Measurements from ENCODE around the gene WIPF1.

Gene WIPF1

DNA sequence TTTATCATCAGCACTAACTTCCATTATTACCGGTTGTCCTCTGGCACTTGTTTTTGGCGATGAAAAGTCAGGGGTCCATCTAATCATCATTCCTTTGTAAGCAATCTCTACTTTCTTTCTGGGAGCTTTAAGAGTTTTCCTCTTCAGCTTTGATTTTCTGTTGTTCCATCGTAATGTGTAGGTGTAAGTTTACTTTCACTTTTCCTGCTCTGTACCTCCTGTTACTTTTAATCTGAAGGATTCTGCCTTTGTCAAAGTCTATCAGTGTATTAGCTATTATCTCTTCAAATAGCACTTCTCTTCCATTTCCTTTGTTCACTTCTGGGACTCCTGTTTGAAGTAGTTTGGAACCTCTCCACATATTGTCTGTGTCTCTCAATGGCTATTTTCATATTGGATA is 85.3 kb downstream of the WIPF1 start:
- H3K79me2 ChIP-seq (ENCODE audit: low read length): no peaks in the 10 kb centered on the region
- no peaks in the 10 kb centered on the region for H4K20me1 ChIP-seq (ENCODE audit: insufficient read depth, low read length)
- no peak overlapping the region for H3K4me3 ChIP-seq (ENCODE audit: low read length)
- H3K27ac ChIP-seq (ENCODE audit: low read length): no peak overlapping the region
- no peak overlapping the region for H2AFZ ChIP-seq (ENCODE audit: low read depth, low read length)
- no peak overlapping the region for H3K9ac ChIP-seq (ENCODE audit: low read length)
- H3K4me2 ChIP-seq (ENCODE audit: low read length): no peak overlapping the region
- H3K36me3 ChIP-seq (replicated peaks; ENCODE audit: low read depth, low read length): peaks cover 9% of the 10 kb centered on the region
- H3K9me3 ChIP-seq (ENCODE audit: insufficient read depth, low read length): peaks cover 28% of the 10 kb centered on the region; the same call in 1 of the 2 replicates
- no peak for TF ChIP-seq EZH2phosphoT487 (IDR thresholded peaks at IDR 0.05; ENCODE audit: low read depth)
- TF ChIP-seq, protein P1, sequence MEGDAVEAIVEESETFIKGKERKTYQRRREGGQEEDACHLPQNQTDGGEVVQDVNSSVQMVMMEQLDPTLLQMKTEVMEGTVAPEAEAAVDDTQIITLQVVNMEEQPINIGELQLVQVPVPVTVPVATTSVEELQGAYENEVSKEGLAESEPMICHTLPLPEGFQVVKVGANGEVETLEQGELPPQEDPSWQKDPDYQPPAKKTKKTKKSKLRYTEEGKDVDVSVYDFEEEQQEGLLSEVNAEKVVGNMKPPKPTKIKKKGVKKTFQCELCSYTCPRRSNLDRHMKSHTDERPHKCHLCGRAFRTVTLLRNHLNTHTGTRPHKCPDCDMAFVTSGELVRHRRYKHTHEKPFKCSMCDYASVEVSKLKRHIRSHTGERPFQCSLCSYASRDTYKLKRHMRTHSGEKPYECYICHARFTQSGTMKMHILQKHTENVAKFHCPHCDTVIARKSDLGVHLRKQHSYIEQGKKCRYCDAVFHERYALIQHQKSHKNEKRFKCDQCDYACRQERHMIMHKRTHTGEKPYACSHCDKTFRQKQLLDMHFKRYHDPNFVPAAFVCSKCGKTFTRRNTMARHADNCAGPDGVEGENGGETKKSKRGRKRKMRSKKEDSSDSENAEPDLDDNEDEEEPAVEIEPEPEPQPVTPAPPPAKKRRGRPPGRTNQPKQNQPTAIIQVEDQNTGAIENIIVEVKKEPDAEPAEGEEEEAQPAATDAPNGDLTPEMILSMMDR (IDR thresholded peaks at IDR 0.05; ENCODE audit: low read depth, low read length): no peak
- H3K4me1 ChIP-seq (ENCODE audit: low read length): peaks cover 10% of the 10 kb centered on the region
- no peaks in the 10 kb centered on the region for H3K27me3 ChIP-seq (ENCODE audit: low read depth, low read length)

DNA sequence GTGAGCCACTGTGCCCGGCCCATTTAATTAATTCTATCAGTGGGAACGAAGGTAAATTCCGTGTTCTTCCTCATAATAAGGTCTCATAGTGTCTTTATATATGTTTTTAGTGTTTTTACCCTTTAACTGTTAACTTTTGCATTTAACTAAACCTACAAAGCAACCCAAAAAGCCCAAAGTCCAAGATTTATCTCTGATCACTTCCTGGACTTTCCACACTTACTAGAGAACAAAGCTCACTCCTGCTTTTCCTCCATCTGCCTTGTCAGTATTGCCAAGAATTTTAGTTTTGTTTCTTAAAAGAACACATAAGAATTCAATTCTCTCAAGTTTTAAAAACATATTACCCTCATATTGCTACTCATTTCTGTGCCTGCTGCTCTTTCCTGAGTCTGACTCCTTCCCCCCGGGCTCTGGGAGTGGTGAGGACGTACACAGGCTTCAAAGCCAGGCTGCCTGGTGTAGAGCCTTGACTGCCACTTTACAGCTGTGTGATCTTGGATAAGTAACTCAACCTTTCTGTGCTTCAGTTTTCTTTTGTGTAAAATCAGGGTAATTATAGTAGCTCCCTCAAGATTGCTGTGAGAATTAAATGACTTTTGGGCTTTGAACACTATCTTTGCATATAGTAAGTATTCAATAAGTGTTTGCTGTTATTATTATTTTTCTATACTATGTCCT is 85.9 kb downstream of the WIPF1 start:
- Histone ChIP-seq H3K4me1 (ENCODE audit: low read length) (peaks cover 6% of the 10 kb centered on the region), H3K9me3 (ENCODE audit: insufficient read depth, low read length) (peaks cover 28% of the 10 kb centered on the region; the same call in 1 of the 2 replicates), H3K27ac (ENCODE audit: low read length) (no peak overlapping the region)

DNA sequence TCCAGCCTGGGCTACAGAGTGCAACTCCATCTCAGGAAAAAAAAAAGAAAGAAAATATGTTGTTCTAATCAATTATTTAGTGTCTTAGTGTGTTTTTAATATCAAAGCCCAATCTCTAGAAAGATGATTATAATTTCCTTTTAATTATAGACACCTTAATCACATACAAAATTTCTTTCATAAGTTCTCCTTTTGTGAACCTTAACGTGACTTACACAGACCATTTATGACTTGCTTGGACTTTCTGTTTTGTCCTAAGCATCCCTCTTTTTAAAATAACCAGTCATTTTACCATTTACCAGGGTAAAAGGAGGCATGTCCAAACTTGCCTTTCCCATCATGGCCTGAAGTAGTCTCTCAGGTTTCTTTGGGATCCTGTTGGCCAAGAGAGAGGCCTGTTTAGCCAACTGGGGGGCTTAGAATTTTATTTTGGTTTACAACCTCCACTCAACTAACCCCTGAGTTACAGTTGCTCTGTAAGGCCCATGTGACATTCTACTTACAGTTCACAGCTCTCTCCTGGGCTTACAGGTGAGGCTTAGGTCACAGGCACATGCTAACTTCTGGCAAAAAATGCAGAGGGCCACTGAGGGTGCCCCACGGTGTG is 86.9 kb downstream of the WIPF1 start:
- Histone ChIP-seq H3K9me3 (ENCODE audit: insufficient read depth, low read length) (peaks cover 28% of the 10 kb centered on the region; the same call in 1 of the 2 replicates), H3K27me3 (ENCODE audit: low read depth, low read length) (no peaks in the 10 kb centered on the region), H3K79me2 (ENCODE audit: low read length) (no peaks in the 10 kb centered on the region), H4K20me1 (ENCODE audit: insufficient read depth, low read length) (no peaks in the 10 kb centered on the region), H3K36me3 (replicated peaks; ENCODE audit: low read depth, low read length) (peaks cover 9% of the 10 kb centered on the region), H3K4me1 (ENCODE audit: low read length) (no peaks in the 10 kb centered on the region), H3K4me2 (ENCODE audit: low read length) (no peak overlapping the region), H2AFZ (ENCODE audit: low read depth, low read length) (no peak overlapping the region), H3K4me3 (ENCODE audit: low read length) (no peak overlapping the region), H3K9ac (ENCODE audit: low read length) (no peak overlapping the region), H3K27ac (ENCODE audit: low read length) (no peak overlapping the region)
- no peak for TF ChIP-seq EZH2phosphoT487 (IDR thresholded peaks at IDR 0.05; ENCODE audit: low read depth)
- TF ChIP-seq, protein P1 (IDR thresholded peaks at IDR 0.05; ENCODE audit: low read depth, low read length): no peak

More for the DNA sequence above, 85.9 kb downstream of the WIPF1 start:
- Histone ChIP-seq H3K27me3 (ENCODE audit: low read depth, low read length) (no peaks in the 10 kb centered on the region), H3K4me3 (ENCODE audit: low read length) (no peak overlapping the region), H3K4me2 (ENCODE audit: low read length) (no peak overlapping the region), H3K79me2 (ENCODE audit: low read length) (no peaks in the 10 kb centered on the region), H2AFZ (ENCODE audit: low read depth, low read length) (no peak overlapping the region), H4K20me1 (ENCODE audit: insufficient read depth, low read length) (no peaks in the 10 kb centered on the region), H3K36me3 (replicated peaks; ENCODE audit: low read depth, low read length) (peaks cover 9% of the 10 kb centered on the region), H3K9ac (ENCODE audit: low read length) (no peak overlapping the region)
- no peak for TF ChIP-seq EZH2phosphoT487 (IDR thresholded peaks at IDR 0.05; ENCODE audit: low read depth)
- TF ChIP-seq, protein P1 (IDR thresholded peaks at IDR 0.05; ENCODE audit: low read depth, low read length): no peak

Measured in OCI-LY3 (cell line).